Measurements from ENCODE around the gene NXPE3. TPM values are rescaled to one million over a fixed set of nuclear protein-coding genes. Genes with fewer than 3 reads are reported as not detected.

Gene NXPE3
- total and polyA plus RNA-seq, 9 of the 15 experiments (the other 6 are each of a cell fraction or from before 2014, with no cell fraction given): 0.25 to 2.5 (median 0.95) TPM

DNA sequence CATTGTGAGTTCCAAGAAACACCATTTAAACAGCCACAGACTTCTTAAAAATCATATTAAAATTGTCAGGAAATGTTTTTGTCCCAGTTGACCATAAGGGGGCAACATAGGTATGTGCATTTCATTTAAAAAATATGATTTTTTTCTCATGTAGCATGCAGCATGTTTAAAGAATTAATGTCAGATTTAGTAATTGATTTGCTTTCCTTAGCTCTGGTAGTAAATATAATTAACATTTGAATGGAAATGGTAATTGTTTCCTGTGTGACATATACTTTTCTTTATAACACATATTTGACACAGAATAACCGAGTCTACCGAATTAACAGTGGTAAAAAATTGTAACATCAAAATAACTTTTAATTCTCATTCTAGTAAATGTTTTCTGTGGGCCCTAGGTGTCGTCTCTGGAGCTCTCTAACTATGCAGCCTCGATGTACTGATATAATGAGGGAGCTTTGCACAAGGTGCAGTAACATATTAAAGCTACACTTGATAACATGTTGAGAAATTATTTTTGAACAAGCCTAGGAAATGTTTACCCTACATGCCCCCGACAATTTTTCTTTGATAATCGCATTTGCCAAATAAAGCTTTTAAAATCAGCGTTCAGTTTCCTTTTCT, 34.9 kb downstream of the NXPE3 start (continued):
- TF ChIP-seq, protein P1, sequence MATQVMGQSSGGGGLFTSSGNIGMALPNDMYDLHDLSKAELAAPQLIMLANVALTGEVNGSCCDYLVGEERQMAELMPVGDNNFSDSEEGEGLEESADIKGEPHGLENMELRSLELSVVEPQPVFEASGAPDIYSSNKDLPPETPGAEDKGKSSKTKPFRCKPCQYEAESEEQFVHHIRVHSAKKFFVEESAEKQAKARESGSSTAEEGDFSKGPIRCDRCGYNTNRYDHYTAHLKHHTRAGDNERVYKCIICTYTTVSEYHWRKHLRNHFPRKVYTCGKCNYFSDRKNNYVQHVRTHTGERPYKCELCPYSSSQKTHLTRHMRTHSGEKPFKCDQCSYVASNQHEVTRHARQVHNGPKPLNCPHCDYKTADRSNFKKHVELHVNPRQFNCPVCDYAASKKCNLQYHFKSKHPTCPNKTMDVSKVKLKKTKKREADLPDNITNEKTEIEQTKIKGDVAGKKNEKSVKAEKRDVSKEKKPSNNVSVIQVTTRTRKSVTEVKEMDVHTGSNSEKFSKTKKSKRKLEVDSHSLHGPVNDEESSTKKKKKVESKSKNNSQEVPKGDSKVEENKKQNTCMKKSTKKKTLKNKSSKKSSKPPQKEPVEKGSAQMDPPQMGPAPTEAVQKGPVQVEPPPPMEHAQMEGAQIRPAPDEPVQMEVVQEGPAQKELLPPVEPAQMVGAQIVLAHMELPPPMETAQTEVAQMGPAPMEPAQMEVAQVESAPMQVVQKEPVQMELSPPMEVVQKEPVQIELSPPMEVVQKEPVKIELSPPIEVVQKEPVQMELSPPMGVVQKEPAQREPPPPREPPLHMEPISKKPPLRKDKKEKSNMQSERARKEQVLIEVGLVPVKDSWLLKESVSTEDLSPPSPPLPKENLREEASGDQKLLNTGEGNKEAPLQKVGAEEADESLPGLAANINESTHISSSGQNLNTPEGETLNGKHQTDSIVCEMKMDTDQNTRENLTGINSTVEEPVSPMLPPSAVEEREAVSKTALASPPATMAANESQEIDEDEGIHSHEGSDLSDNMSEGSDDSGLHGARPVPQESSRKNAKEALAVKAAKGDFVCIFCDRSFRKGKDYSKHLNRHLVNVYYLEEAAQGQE (IDR thresholded peaks at IDR 0.05; ENCODE audit: borderline replicate concordance): peak; percentile 68; the same call in 1 of the 2 replicates
- TF ChIP-seq, protein P1 (CRISPR knock-in tag; IDR thresholded peaks at IDR 0.05; ENCODE audit: low read depth): no peak
- TF ChIP-seq, protein P2, sequence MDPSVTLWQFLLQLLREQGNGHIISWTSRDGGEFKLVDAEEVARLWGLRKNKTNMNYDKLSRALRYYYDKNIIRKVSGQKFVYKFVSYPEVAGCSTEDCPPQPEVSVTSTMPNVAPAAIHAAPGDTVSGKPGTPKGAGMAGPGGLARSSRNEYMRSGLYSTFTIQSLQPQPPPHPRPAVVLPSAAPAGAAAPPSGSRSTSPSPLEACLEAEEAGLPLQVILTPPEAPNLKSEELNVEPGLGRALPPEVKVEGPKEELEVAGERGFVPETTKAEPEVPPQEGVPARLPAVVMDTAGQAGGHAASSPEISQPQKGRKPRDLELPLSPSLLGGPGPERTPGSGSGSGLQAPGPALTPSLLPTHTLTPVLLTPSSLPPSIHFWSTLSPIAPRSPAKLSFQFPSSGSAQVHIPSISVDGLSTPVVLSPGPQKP (CRISPR knock-in tag; IDR thresholded peaks at IDR 0.05): no peak
- TF ChIP-seq, protein P3, sequence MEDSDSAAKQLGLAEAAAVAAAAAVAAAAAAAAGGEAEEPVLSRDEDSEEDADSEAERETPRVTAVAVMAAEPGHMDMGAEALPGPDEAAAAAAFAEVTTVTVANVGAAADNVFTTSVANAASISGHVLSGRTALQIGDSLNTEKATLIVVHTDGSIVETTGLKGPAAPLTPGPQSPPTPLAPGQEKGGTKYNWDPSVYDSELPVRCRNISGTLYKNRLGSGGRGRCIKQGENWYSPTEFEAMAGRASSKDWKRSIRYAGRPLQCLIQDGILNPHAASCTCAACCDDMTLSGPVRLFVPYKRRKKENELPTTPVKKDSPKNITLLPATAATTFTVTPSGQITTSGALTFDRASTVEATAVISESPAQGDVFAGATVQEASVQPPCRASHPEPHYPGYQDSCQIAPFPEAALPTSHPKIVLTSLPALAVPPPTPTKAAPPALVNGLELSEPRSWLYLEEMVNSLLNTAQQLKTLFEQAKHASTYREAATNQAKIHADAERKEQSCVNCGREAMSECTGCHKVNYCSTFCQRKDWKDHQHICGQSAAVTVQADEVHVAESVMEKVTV (CRISPR knock-in tag; IDR thresholded peaks at IDR 0.05): peak; percentile 62; the same call in 1 of the 2 replicates
- TF ChIP-seq CHD1 (IDR thresholded peaks at IDR 0.05; ENCODE audit: low read length): no peak
- TF ChIP-seq L3MBTL2 (IDR thresholded peaks at IDR 0.05): no peak
- 0 out of 2 replicates have a peak, but pooled peaks have one; percentile 10 for TF ChIP-seq SMC3 (conservative IDR thresholded peaks at IDR 0.05; ENCODE audit: insufficient read depth, low read depth, low read length)
- peak; percentile 79 to 83 for TF ChIP-seq RAD21 (CRISPR knock-in tag; conservative IDR thresholded peaks at IDR 0.05 in 1 of 2, IDR thresholded peaks at IDR 0.05 in 1 of 2)
- TF ChIP-seq ZNF445 (CRISPR knock-in tag; IDR thresholded peaks at IDR 0.05; ENCODE audit: low read depth): no peak
- TF ChIP-seq RBM14 (IDR thresholded peaks at IDR 0.05; ENCODE audit: borderline replicate concordance, insufficient read depth, low read depth, low read length): no peak
- TF ChIP-seq, protein P4, sequence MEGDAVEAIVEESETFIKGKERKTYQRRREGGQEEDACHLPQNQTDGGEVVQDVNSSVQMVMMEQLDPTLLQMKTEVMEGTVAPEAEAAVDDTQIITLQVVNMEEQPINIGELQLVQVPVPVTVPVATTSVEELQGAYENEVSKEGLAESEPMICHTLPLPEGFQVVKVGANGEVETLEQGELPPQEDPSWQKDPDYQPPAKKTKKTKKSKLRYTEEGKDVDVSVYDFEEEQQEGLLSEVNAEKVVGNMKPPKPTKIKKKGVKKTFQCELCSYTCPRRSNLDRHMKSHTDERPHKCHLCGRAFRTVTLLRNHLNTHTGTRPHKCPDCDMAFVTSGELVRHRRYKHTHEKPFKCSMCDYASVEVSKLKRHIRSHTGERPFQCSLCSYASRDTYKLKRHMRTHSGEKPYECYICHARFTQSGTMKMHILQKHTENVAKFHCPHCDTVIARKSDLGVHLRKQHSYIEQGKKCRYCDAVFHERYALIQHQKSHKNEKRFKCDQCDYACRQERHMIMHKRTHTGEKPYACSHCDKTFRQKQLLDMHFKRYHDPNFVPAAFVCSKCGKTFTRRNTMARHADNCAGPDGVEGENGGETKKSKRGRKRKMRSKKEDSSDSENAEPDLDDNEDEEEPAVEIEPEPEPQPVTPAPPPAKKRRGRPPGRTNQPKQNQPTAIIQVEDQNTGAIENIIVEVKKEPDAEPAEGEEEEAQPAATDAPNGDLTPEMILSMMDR (IDR thresholded peaks at IDR 0.05 in 2 of 3, conservative IDR thresholded peaks at IDR 0.05 in 1 of 3; ENCODE audit: insufficient read depth in 2 of 3, low read depth in 1 of 3, low read length in 3 of 3): peak; percentile 12 to 71 (median 24); a peak in 3 of 6 replicates
- no peak for TF ChIP-seq YY1 (IDR thresholded peaks at IDR 0.05; ENCODE audit: borderline replicate concordance in 1 of 3, control insufficient read depth in 1 of 3, extremely low read depth in 1 of 3, insufficient read depth in 3 of 3, insufficient read length in 1 of 3, insufficient replicate concordance in 2 of 3, low read depth in 1 of 3, low read length in 2 of 3)
- TF ChIP-seq ZKSCAN1 (IDR thresholded peaks at IDR 0.05; ENCODE audit: low read depth, low read length): no peak

All from K562 (cell line).